ENCODE results near the gene AFG3L2.

AFG3L2 gene

DNA sequence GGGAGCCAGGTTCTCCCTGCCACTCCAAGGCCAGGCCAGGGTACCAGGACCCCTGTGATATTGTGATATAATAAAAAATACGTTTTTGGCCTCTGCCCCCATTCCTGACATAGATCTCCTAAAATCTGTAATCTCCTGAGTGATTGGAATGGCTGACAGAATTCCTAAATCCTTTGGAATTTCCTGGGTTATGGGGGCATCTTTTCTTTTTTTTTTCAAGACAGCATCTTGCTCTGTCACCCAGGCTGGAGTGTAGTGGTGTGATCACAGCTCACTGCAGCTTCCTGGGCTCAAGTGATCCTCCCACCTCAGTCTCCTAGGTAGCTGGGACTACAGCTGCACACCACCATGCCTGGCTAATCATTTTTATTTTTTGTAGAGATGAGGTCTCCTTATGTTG lies 95.2 kb downstream of the AFG3L2 start:
- no peak for DNase-seq (ENCODE audit: low read depth in 2 of 3, low spot score in 2 of 3)

DNA sequence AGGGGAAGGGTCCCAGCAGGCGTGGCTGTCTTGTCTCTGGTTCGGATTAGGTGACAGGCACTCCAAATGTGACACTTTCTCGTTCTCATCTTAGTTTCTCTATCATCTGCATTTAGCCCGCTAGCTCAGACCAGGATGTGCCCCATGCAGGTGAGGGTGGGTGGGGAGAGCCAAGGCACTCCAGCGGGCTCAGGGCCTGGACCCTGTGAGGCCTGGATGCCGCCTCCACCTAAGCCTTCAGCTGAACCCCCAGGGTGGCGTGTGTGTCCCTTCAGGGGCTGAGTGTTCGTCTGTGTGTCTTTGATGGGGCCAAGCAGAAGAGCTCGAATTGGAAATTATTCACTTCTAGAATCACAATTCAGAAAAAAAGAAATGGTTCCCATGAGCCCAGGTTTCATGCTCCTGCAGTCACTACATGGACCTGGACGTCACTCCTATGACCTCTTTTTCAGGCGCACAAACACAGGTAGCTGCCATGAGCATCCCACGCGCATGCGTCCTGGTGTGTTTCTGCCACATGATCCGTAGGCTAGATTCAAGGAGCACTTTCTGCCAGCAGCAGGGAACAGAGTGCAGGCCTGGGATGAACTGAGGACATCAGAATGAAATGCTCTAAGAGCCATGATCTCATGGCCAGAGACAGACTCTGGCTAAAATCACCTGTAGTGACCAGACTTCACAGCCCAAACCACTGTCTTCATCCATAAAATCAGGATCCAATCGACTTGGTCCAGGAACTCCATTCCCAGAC lies 97.1 kb downstream of the AFG3L2 start:
- DNase-seq (ENCODE audit: low read depth in 2 of 3, low spot score in 2 of 3): no peak

Measured in activated CD8-positive, alpha-beta memory T cell treated with anti-CD3 and anti-CD28 coated beads for 48 hours (primary cell).